ENCODE data around the gene CDC34. TPM values are rescaled to one million over a fixed set of nuclear protein-coding genes. Genes with fewer than 3 reads are reported as not detected.

The CDC34 gene
- polyA plus RNA-seq, 2 donors, result 45.2 to 68.7 TPM

DNA sequence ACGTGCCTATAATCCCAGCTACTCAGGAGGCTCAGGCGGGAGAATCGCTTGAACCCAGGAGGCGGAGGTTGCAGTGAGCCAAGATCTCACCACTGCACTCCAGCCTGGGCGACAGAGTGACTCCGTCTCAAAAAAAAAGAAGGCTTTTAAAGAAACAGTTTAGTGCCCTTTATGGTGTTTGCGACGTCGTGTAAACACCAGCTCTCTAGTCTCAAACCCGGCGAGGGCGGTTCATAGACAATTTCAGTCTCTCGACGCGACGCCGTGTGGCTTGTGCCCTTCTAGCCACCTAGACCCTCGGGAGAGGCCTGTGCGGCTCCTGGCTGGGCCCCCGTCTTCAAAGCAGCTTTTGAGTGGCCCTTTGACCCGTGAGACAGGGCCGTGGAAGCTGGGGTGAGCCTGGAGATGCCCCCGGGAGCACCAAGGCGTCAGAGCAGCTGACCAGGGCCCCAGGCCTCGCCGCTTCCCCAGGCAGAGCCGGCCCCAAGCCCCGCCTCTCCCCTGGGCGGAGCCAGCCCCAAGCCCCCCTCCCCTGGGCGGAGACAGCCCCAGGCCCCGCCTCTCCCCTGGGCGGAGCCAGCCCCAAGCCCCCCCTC lies 40.3 kb upstream of the CDC34 start:
- Histone ChIP-seq H3K4me1 (ENCODE audit: control insufficient read depth in 2 of 2, insufficient read depth in 2 of 2, low read length in 1 of 2) (peaks cover 0 to 6% of the 10 kb centered on the region in 2 donors), H3K4me3 (ENCODE audit: low read depth in 1 of 2, low read length in 2 of 2) (no peak overlapping the region), H3K27ac (ENCODE audit: low read depth in 2 of 2, low read length in 1 of 2) (no peak overlapping the region), H3K36me3 (ENCODE audit: control insufficient read depth in 2 of 2, insufficient read depth in 2 of 2, low read length in 1 of 2) (no peaks in the 10 kb centered on the region), H3K9me3 (ENCODE audit: control insufficient read depth in 2 of 2, insufficient read depth in 1 of 2, low read depth in 1 of 2, low read length in 1 of 2) (no peaks in the 10 kb centered on the region), H3K27me3 (ENCODE audit: control insufficient read depth in 1 of 2, insufficient read depth in 2 of 2, low read length in 2 of 2) (no peaks in the 10 kb centered on the region)
- 81 to 83% methylated on average over 30 to 32 of the region's 32 CpGs for WGBS, 2 donors

DNA sequence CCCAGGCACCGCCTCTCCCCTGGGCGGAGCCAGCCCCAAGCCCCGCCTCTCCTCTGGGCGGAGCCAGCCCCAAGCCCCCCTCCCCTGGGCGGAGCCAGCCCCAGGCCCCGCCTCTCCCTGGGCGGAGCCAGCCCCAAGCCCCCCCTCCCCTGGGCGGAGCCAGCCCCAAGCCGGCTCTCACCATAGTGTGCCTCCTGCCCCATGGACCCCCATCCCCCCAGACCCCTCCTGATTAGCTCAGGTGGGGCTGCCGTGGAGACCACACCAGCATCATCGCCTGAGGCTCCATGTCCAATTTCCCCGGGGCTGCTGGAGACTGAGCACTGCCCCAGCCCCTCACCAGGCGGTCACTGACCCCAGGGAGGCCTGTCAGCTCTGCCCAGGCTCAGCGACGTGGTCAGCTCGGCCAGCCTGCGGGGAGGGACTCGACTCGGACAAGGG lies 39.4 kb upstream of the CDC34 start:
- WGBS, 2 donors, result 72 to 80% methylated on average over 12 to 19 of the region's 19 CpGs
- Histone ChIP-seq H3K4me3 (ENCODE audit: low read depth in 1 of 2, low read length in 2 of 2) (no peak overlapping the region), H3K36me3 (ENCODE audit: control insufficient read depth in 2 of 2, insufficient read depth in 2 of 2, low read length in 1 of 2) (no peaks in the 10 kb centered on the region), H3K27ac (ENCODE audit: low read depth in 2 of 2, low read length in 1 of 2) (no peak overlapping the region), H3K4me1 (ENCODE audit: control insufficient read depth in 2 of 2, insufficient read depth in 2 of 2, low read length in 1 of 2) (peaks cover 0 to 6% of the 10 kb centered on the region in 2 donors), H3K9me3 (ENCODE audit: control insufficient read depth in 2 of 2, insufficient read depth in 1 of 2, low read depth in 1 of 2, low read length in 1 of 2) (no peaks in the 10 kb centered on the region), H3K27me3 (ENCODE audit: control insufficient read depth in 1 of 2, insufficient read depth in 2 of 2, low read length in 2 of 2) (no peaks in the 10 kb centered on the region)

DNA sequence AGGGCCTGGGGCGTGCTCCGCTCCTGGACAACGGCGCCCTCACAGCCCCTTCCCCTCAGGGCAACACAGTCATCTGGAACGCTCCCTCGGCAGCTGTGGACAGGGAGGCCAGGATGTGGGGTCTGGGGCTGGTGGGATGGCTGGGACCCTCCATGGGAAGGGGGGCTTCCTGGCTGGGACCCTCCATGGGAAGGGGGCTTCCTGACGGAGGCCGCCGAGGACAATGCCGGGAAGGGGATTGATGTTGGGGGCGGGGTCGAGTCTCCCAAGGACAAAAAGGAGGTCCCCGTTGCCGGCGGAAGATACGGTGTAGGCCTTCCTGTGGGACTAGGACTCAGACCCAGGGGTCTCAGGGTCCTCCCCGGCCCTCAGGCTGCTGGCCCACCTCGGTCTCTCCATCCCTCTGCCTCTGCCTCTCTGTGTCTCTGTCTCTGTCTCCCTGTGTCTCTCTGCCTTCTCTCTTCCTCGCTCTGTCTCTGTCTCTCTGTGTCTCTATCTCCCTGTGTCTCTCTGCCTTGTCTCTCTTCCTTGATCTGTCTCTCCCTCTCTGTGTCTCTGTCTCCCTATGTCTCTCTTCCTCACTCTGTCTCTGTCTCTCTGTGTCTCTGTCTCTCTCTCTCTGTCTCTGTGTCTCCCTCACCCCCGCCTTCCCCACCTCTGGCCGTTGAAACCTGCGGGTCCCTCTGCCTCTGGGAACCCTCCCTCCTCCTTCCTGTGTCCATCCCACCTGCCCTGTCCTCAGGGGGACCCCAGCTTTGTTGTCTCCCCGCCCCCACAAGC lies 38.0 kb upstream of the CDC34 start:
- no peaks in the 10 kb centered on the region for H3K36me3 ChIP-seq (ENCODE audit: control insufficient read depth in 2 of 2, insufficient read depth in 2 of 2, low read length in 1 of 2)
- H3K27me3 ChIP-seq (ENCODE audit: control insufficient read depth in 1 of 2, insufficient read depth in 2 of 2, low read length in 2 of 2), result peaks cover 0 to 7% of the 10 kb centered on the region in 2 donors
- H3K4me1 ChIP-seq (ENCODE audit: control insufficient read depth in 2 of 2, insufficient read depth in 2 of 2, low read length in 1 of 2), result peaks cover 0 to 10% of the 10 kb centered on the region in 2 donors
- H3K9me3 ChIP-seq (ENCODE audit: control insufficient read depth in 2 of 2, insufficient read depth in 1 of 2, low read depth in 1 of 2, low read length in 1 of 2), result no peaks in the 10 kb centered on the region
- WGBS, 2 donors, result 64 to 67% methylated on average over 20 to 23 of the region's 23 CpGs
- H3K4me3 ChIP-seq (ENCODE audit: low read depth in 1 of 2, low read length in 2 of 2), result no peak overlapping the region
- H3K27ac ChIP-seq (ENCODE audit: low read depth in 2 of 2, low read length in 1 of 2), result no peak overlapping the region

DNA sequence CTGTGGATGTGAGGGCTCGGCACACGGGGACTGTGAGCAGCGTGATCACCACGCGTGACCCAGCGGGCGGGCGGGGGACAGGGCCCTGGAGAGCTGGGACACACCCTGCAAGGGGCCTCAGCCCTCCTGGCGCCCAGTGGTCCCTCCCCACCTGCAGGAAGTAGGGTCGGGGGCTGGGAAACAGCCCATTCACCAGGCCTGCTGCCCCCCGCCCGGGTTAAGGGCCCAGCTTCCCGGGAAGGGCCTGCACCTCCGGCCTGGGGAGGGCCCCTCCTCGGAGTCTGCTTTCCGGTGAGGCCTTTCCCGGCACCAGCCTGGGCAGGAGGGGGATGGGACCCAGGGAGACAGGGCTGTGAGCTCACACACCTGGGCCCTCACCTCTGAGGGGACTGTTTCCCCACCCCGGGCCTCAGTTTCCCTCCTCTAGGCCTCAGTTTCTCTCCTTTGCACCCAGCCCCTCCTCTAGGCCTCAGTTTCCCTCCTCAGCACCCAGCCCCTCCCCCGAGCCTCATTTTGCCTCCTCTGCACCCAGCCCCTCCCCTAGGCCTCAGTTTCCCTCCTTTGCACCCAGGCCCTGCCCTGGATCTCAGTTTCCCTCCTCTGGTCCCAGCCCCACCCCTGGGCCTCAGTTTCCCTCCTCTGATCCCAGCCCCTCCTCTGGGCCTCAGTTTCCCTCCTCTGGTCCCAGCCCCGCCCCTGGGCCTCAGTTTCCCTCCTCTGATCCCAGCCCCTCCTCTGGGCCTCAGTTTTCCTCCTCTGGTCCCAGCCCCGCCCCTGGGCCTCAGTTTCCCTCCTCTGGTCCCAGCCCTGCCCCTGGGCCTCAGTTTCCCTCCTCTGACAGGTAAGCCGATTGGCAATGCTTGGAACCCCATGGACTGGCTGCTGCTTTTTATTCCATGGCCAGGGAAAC lies 37.1 kb upstream of the CDC34 start:
- Histone ChIP-seq H3K9me3 (ENCODE audit: control insufficient read depth in 2 of 2, insufficient read depth in 1 of 2, low read depth in 1 of 2, low read length in 1 of 2) (no peaks in the 10 kb centered on the region), H3K36me3 (ENCODE audit: control insufficient read depth in 2 of 2, insufficient read depth in 2 of 2, low read length in 1 of 2) (no peaks in the 10 kb centered on the region), H3K4me3 (ENCODE audit: low read depth in 1 of 2, low read length in 2 of 2) (no peak overlapping the region), H3K27ac (ENCODE audit: low read depth in 2 of 2, low read length in 1 of 2) (no peak overlapping the region), H3K27me3 (ENCODE audit: control insufficient read depth in 1 of 2, insufficient read depth in 2 of 2, low read length in 2 of 2) (peaks cover 0 to 11% of the 10 kb centered on the region in 2 donors), H3K4me1 (ENCODE audit: control insufficient read depth in 2 of 2, insufficient read depth in 2 of 2, low read length in 1 of 2) (peaks cover 0 to 10% of the 10 kb centered on the region in 2 donors)
- 41 to 43% methylated on average over 22 of the region's 22 CpGs for WGBS, 2 donors

- Histone ChIP-seq H3K36me3 (ENCODE audit: control insufficient read depth in 2 of 2, insufficient read depth in 2 of 2, low read length in 1 of 2) (no peaks in the 10 kb centered on the region), H3K27ac (ENCODE audit: low read depth in 2 of 2, low read length in 1 of 2) (no peak overlapping the region), H3K27me3 (ENCODE audit: control insufficient read depth in 1 of 2, insufficient read depth in 2 of 2, low read length in 2 of 2) (peaks cover 0 to 11% of the 10 kb centered on the region in 2 donors), H3K4me3 (ENCODE audit: low read depth in 1 of 2, low read length in 2 of 2) (no peak overlapping the region), H3K9me3 (ENCODE audit: control insufficient read depth in 2 of 2, insufficient read depth in 1 of 2, low read depth in 1 of 2, low read length in 1 of 2) (no peaks in the 10 kb centered on the region), H3K4me1 (ENCODE audit: control insufficient read depth in 2 of 2, insufficient read depth in 2 of 2, low read length in 1 of 2) (peaks cover 0 to 7% of the 10 kb centered on the region in 2 donors)
- WGBS, 2 donors, result 46 to 47% methylated on average over 10 of the region's 10 CpGs
Observed at GRCh38 chr19:495081-495401, 36.5 kb upstream of the CDC34 start.

DNA sequence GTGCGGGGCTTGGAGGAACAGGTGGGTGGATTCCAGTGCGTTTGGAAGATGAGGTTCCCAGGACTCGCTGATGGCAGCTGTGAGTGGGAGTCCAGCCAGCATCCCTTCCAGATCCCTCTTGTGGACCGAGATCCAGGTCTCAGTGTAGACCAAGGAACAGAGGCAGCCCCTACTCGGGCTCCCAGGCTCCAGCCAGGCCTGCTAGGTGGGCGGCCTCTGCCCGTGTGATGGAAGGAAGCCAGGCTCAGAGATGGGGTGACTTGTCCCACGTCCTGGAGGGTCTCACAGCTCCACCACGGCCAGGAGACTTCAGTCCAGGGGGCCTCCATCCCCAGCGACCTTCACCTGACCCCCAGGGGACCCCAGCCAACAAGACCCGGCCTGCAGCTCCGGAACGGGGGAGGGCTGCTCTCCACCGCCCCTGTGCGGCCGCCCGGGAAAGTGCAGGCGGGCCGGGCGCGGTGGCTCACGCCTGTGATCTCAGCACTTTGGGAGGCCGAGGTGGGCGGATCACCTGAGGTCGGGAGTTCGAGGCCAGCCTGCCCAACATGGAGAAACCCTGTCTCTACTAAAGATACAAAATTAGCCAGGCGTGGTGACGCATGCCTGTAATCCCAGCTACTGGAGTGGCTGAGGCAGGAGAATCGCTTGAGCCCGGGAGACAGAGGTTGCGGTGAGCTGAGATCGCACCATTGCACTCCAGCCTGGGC lies 36.0 kb upstream of the CDC34 start:
- peak overlapping the region in 1 of 2 donors; percentile 7 for H3K27ac ChIP-seq (ENCODE audit: low read depth in 2 of 2, low read length in 1 of 2)
- 16 to 21% methylated on average over 32 of the region's 32 CpGs for WGBS, 2 donors
- no peak overlapping the region for H3K4me3 ChIP-seq (ENCODE audit: low read depth in 1 of 2, low read length in 2 of 2)
- peaks cover 0 to 7% of the 10 kb centered on the region in 2 donors for H3K4me1 ChIP-seq (ENCODE audit: control insufficient read depth in 2 of 2, insufficient read depth in 2 of 2, low read length in 1 of 2)
- no peaks in the 10 kb centered on the region for H3K36me3 ChIP-seq (ENCODE audit: control insufficient read depth in 2 of 2, insufficient read depth in 2 of 2, low read length in 1 of 2)
- H3K27me3 ChIP-seq (ENCODE audit: control insufficient read depth in 1 of 2, insufficient read depth in 2 of 2, low read length in 2 of 2), result peaks cover 0 to 11% of the 10 kb centered on the region in 2 donors
- no peaks in the 10 kb centered on the region for H3K9me3 ChIP-seq (ENCODE audit: control insufficient read depth in 2 of 2, insufficient read depth in 1 of 2, low read depth in 1 of 2, low read length in 1 of 2)

- no peak within 1 kb of the TSS for H3K4me3 ChIP-seq (ENCODE audit: low read depth in 1 of 2, low read length in 2 of 2)
- H3K9me3 ChIP-seq (ENCODE audit: control insufficient read depth in 2 of 2, insufficient read depth in 1 of 2, low read depth in 1 of 2, low read length in 1 of 2), result no peaks in the 10 kb centered on the region
- peaks cover 0 to 11% of the 10 kb centered on the region in 2 donors for H3K27me3 ChIP-seq (ENCODE audit: control insufficient read depth in 1 of 2, insufficient read depth in 2 of 2, low read length in 2 of 2)
- peak within 1 kb of the TSS in 1 of 2 donors; percentile 7 for H3K27ac ChIP-seq (ENCODE audit: low read depth in 2 of 2, low read length in 1 of 2)
- H3K36me3 ChIP-seq (ENCODE audit: control insufficient read depth in 2 of 2, insufficient read depth in 2 of 2, low read length in 1 of 2), result no peaks in the 10 kb centered on the region
- peaks cover 0 to 7% of the 10 kb centered on the region in 2 donors for H3K4me1 ChIP-seq (ENCODE audit: control insufficient read depth in 2 of 2, insufficient read depth in 2 of 2, low read length in 1 of 2)
- 10 to 12% methylated on average over 23 to 33 of the region's 33 CpGs for WGBS, 2 donors
Observed at GRCh38 chr19:496112-496665, 35.4 kb upstream of the CDC34 start, which contains the start of gene MADCAM1. MADCAM1 (plus strand) TSS chr19:496486; CDS start chr19:496500, 14 bp downstream.

- Histone ChIP-seq H3K27ac (ENCODE audit: low read depth in 2 of 2, low read length in 1 of 2) (no peak overlapping the region), H3K9me3 (ENCODE audit: control insufficient read depth in 2 of 2, insufficient read depth in 1 of 2, low read depth in 1 of 2, low read length in 1 of 2) (no peaks in the 10 kb centered on the region), H3K4me3 (ENCODE audit: low read depth in 1 of 2, low read length in 2 of 2) (no peak overlapping the region), H3K4me1 (ENCODE audit: control insufficient read depth in 2 of 2, insufficient read depth in 2 of 2, low read length in 1 of 2) (peaks cover 0 to 7% of the 10 kb centered on the region in 2 donors), H3K27me3 (ENCODE audit: control insufficient read depth in 1 of 2, insufficient read depth in 2 of 2, low read length in 2 of 2) (peaks cover 0 to 11% of the 10 kb centered on the region in 2 donors), H3K36me3 (ENCODE audit: control insufficient read depth in 2 of 2, insufficient read depth in 2 of 2, low read length in 1 of 2) (no peaks in the 10 kb centered on the region)
- WGBS, 2 donors, result 7 to 8% methylated on average over 3 to 18 of the region's 18 CpGs
Observed at GRCh38 chr19:496986-497385, 34.6 kb upstream of the CDC34 start.
